Neuronal stem cell (in vitro differentiated cells): ENCODE results near the gene PTPN11.
A peak's percentile ranks its signal among the peaks of the same experiment; 100 is the strongest.

Experiments used
- DNase-seq: peaks from one replicate; pipeline ENCODE4 v3.0.0-alpha.2; 2013; ENCODE audit warnings: low spot score
- H2AFZ ChIP-seq: one replicate; pipeline ENCODE4 v1.6.1; 2013; ENCODE audit warnings: mild to moderate bottlenecking, low read length, inconsistent platforms
- H2AK5ac ChIP-seq: 2 replicates; pipeline ENCODE4 v1.6.1; 2013; ENCODE audit warnings: low read depth, mild to moderate bottlenecking, inconsistent platforms, low read length, moderate library complexity, mixed read lengths
- H2BK120ac ChIP-seq: 2 replicates; pipeline ENCODE4 v1.6.1; 2013; ENCODE audit warnings: low read depth, mild to moderate bottlenecking, inconsistent platforms, low read length, moderate library complexity, mixed read lengths
- H2BK12ac ChIP-seq: one replicate; pipeline ENCODE4 v1.6.1; 2013; ENCODE audit warnings: low read length, inconsistent platforms
- H2BK15ac ChIP-seq: 2 replicates; pipeline ENCODE4 v1.6.1; 2013; ENCODE audit warnings: mild to moderate bottlenecking, low read length, inconsistent platforms, mixed read lengths
- H2BK5ac ChIP-seq: one replicate; pipeline ENCODE4 v1.6.1; 2013; ENCODE audit warnings: inconsistent platforms, mild to moderate bottlenecking, low read length, moderate library complexity
- H3K14ac ChIP-seq: one replicate; pipeline ENCODE4 v1.6.1; 2013; ENCODE audit warnings: low read length, inconsistent platforms
- H3K18ac ChIP-seq: 2 replicates; pipeline ENCODE4 v1.6.1; 2013; ENCODE audit warnings: low read length, inconsistent platforms
- H3K23ac ChIP-seq: 2 replicates; pipeline ENCODE4 v1.6.1; 2013; ENCODE audit warnings: low read depth, mild to moderate bottlenecking, mixed read lengths, low read length, inconsistent platforms; ENCODE audit not compliant: poor library complexity
- H3K27ac ChIP-seq: replicated peaks from 3 replicates; pipeline ENCODE4 v1.5.1; 2013; ENCODE audit warnings: low read length, inconsistent platforms
- H3K27me3 ChIP-seq, 3 experiments: 2 replicates each; pipeline ENCODE4 v1.6.1; 2013; ENCODE audit warnings: low read length in 3 of 3, mild to moderate bottlenecking in 2 of 3, inconsistent platforms in 1 of 3, low read depth in 1 of 3, mixed read lengths in 1 of 3, moderate library complexity in 1 of 3; ENCODE audit not compliant: control insufficient read depth in 3 of 3, insufficient read depth in 3 of 3
- H3K36me3 ChIP-seq, 2 donors: replicated peaks in 1 of 2; 2 replicates each; pipeline ENCODE4 v1.6.1; 2013; ENCODE audit warnings: low read length in 2 of 2; ENCODE audit not compliant: control insufficient read depth in 2 of 2, insufficient read depth in 2 of 2
- H3K4ac ChIP-seq: 2 replicates; pipeline ENCODE4 v1.6.1; 2013; ENCODE audit warnings: inconsistent platforms, mild to moderate bottlenecking, low read length, moderate library complexity
- H3K4me1 ChIP-seq, 2 donors: 1 replicate in 1 of 2; 2 replicates in 1 of 2; pipeline ENCODE4 v1.6.1; 2013; ENCODE audit warnings: low read length in 2 of 2, low read depth in 1 of 2; ENCODE audit not compliant: control insufficient read depth in 2 of 2, insufficient read depth in 1 of 2
- H3K4me2 ChIP-seq: one replicate; pipeline ENCODE4 v1.6.1; 2013; ENCODE audit warnings: mild to moderate bottlenecking, low read length, inconsistent platforms; ENCODE audit not compliant: insufficient read depth, poor library complexity, severe bottlenecking
- H3K4me3 ChIP-seq, 2 donors: 2 replicates each; pipeline ENCODE4 v1.5.1; 2013; ENCODE audit warnings: low read length in 2 of 2, mild to moderate bottlenecking in 2 of 2, inconsistent platforms in 1 of 2, moderate library complexity in 1 of 2
- H3K79me1 ChIP-seq: one replicate; pipeline ENCODE4 v1.6.1; 2013; ENCODE audit warnings: low read depth, mild to moderate bottlenecking, inconsistent platforms, low read length, moderate library complexity
- H3K9ac ChIP-seq: one replicate; pipeline ENCODE4 v1.6.1; 2013; ENCODE audit warnings: mild to moderate bottlenecking, low read depth, low read length, inconsistent platforms; ENCODE audit not compliant: poor library complexity
- H3K9me3 ChIP-seq, 2 donors: replicated peaks in 1 of 2; 2 replicates each; pipeline versions ENCODE3 to v1.6.1; 2013; ENCODE audit warnings: low read length in 2 of 2, mild to moderate bottlenecking in 2 of 2, inconsistent platforms in 1 of 2, low read depth in 1 of 2, mixed read lengths in 1 of 2, moderate library complexity in 1 of 2; ENCODE audit not compliant: control insufficient read depth in 2 of 2, insufficient read depth in 1 of 2
- H4K8ac ChIP-seq: one replicate; pipeline ENCODE4 v1.6.1; 2013; ENCODE audit warnings: low read depth, mild to moderate bottlenecking, inconsistent platforms, low read length, moderate library complexity
- H4K91ac ChIP-seq: one replicate; pipeline ENCODE4 v1.6.1; 2013; ENCODE audit warnings: low read length, low read depth, mild to moderate bottlenecking, inconsistent platforms; ENCODE audit not compliant: poor library complexity
- WGBS, 2 donors: extraction: QIAGEN DNeasy Blood & Tissue Kit; methylation state at CpG; one replicate each; pipeline ENCODE4 v1.1.7; 2013; ENCODE audit warnings: missing lambda C conversion rate in 2 of 2, mixed read lengths in 1 of 2; ENCODE audit not compliant: insufficient read length in 2 of 2, insufficient replicate concordance in 1 of 2; ENCODE audit errors: extremely low coverage in 2 of 2; 5-methylcytosine and 5-hydroxymethylcytosine counted together

The PTPN11 gene

GRCh38 chr12:112489456-112489855, 70.7 kb downstream of the PTPN11 start:
- no peak overlapping the region for H3K27ac ChIP-seq
- H3K4me2 ChIP-seq = no peak overlapping the region
- DNase-seq = no peak
- no peak overlapping the region for H2BK12ac ChIP-seq
- no CpG with 5 or more reads among the region's 6 CpGs for WGBS, 2 donors
- H3K79me1 ChIP-seq = no peaks in the 10 kb centered on the region
- H3K36me3 ChIP-seq = peaks cover 20 to 92% of the 10 kb centered on the region in 2 donors
- no peak overlapping the region for H3K18ac ChIP-seq
- H4K91ac ChIP-seq = no peak overlapping the region
- H2AK5ac ChIP-seq = no peak overlapping the region
- H2AFZ ChIP-seq = no peak overlapping the region
- no peak overlapping the region for H3K23ac ChIP-seq
- H3K4me1 ChIP-seq = no peaks in the 10 kb centered on the region
- H2BK15ac ChIP-seq = no peak overlapping the region
- no peak overlapping the region for H2BK120ac ChIP-seq
- H3K4ac ChIP-seq = no peak overlapping the region
- H3K9me3 ChIP-seq = no peaks in the 10 kb centered on the region
- H2BK5ac ChIP-seq = no peak overlapping the region
- H3K14ac ChIP-seq = no peak overlapping the region
- no peak overlapping the region for H3K9ac ChIP-seq
- no peak overlapping the region for H4K8ac ChIP-seq
- H3K27me3 ChIP-seq = no peaks in the 10 kb centered on the region
- H3K4me3 ChIP-seq = no peak overlapping the region

GRCh38 chr12:112496496-112496895, 77.7 kb downstream of the PTPN11 start:
- no peak for DNase-seq
- Histone ChIP-seq H2BK15ac (no peak overlapping the region), H3K79me1 (no peaks in the 10 kb centered on the region), H2BK5ac (no peak overlapping the region), H3K18ac (no peak overlapping the region), H2BK12ac (no peak overlapping the region), H3K9ac (no peak overlapping the region), H2AFZ (no peak overlapping the region), H3K4ac (no peak overlapping the region), H4K91ac (no peak overlapping the region), H2BK120ac (no peak overlapping the region), H3K36me3 (peaks cover 6 to 74% of the 10 kb centered on the region in 2 donors), H4K8ac (no peak overlapping the region), H3K4me1 (no peaks in the 10 kb centered on the region), H3K14ac (no peak overlapping the region), H3K9me3 (no peaks in the 10 kb centered on the region), H3K27ac (no peak overlapping the region), H3K4me2 (no peak overlapping the region), H3K23ac (no peak overlapping the region), H2AK5ac (no peak overlapping the region), H3K27me3 (no peaks in the 10 kb centered on the region), H3K4me3 (no peak overlapping the region)
- WGBS, 2 donors = no CpG with 5 or more reads among the region's 3 CpGs

DNA sequence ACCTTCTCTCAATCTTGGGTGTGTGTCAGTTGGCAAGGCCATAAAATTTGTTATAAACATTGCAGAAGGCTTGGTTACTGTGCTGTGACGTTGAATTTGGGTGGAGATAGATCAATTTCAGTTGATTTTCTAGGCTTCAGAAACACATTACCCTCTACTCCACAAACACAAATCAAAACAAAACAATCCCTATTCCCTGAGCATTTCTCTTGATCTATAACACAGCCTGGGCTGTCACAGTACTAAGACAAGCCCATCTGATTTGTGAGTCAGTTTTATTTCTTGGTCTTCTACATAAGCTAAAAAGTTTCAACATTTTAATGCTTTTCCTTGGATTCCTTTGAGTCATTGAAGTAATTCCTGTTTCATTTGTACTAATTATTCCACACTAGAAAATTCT, 79.8 kb downstream of the PTPN11 start:
- WGBS, 2 donors = no CpG with 5 or more reads among the region's 1 CpG
- H4K91ac ChIP-seq = no peak overlapping the region
- no peak overlapping the region for H3K4me3 ChIP-seq
- no peaks in the 10 kb centered on the region for H3K4me1 ChIP-seq
- peaks cover 10 to 76% of the 10 kb centered on the region in 2 donors for H3K36me3 ChIP-seq
- no peak overlapping the region for H2AFZ ChIP-seq
- no peak overlapping the region for H4K8ac ChIP-seq
- no peaks in the 10 kb centered on the region for H3K27me3 ChIP-seq
- no peak overlapping the region for H3K14ac ChIP-seq
- no peak overlapping the region for H3K9ac ChIP-seq
- H3K4ac ChIP-seq = no peak overlapping the region
- no peak overlapping the region for H2BK5ac ChIP-seq
- H3K23ac ChIP-seq = no peak overlapping the region
- H3K9me3 ChIP-seq = no peaks in the 10 kb centered on the region
- no peak overlapping the region for H3K4me2 ChIP-seq
- H3K79me1 ChIP-seq = peaks cover 1% of the 10 kb centered on the region
- no peak overlapping the region for H2BK120ac ChIP-seq
- no peak overlapping the region for H3K18ac ChIP-seq
- no peak for DNase-seq
- no peak overlapping the region for H2BK15ac ChIP-seq
- H2BK12ac ChIP-seq = no peak overlapping the region
- H2AK5ac ChIP-seq = no peak overlapping the region
- H3K27ac ChIP-seq = no peak overlapping the region

DNA sequence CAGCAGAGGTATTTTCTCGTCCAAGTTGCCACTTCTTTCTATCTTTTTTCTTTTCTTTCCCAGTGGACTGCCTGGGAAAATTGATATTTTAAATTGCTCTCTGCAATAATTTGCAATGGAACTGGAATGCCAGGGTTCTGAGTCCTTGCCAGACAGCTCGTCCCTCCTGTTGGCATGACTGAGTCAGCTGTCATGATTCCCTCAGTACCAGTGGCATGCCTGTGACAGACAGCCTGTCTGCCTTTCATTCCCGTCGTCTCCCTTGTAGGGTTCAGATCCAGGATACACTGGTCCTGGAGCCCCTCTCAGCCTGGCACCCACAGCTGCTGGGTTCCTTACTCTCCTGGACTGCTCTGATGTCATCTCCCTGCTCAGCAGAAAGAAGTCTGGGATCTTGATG, 84.8 kb downstream of the PTPN11 start:
- Histone ChIP-seq H3K4ac (no peak overlapping the region), H3K27me3 (no peaks in the 10 kb centered on the region), H2BK5ac (no peak overlapping the region), H2BK15ac (no peak overlapping the region), H3K27ac (no peak overlapping the region), H3K9ac (no peak overlapping the region), H4K91ac (no peak overlapping the region), H2BK120ac (no peak overlapping the region), H3K36me3 (peaks cover 18 to 74% of the 10 kb centered on the region in 2 donors), H2BK12ac (no peak overlapping the region), H2AK5ac (no peak overlapping the region), H2AFZ (no peak overlapping the region), H3K18ac (peak overlapping the region; percentile 13), H4K8ac (no peak overlapping the region), H3K23ac (peak overlapping the region; percentile 81), H3K4me3 (no peak overlapping the region), H3K9me3 (no peaks in the 10 kb centered on the region), H3K4me2 (no peak overlapping the region), H3K79me1 (peaks cover 3% of the 10 kb centered on the region), H3K4me1 (no peaks in the 10 kb centered on the region), H3K14ac (no peak overlapping the region)
- DNase-seq = no peak
- WGBS, 2 donors = no CpG with 5 or more reads among the region's 4 CpGs
